Vagina (tissue), 2 donors: Measurements from ENCODE around the gene ZAR1L. TPM values are rescaled to one million over a fixed set of nuclear protein-coding genes. Genes with fewer than 3 reads are reported as not detected.

Experiments
- DNase-seq, 2 donors: peaks; one replicate each; pipeline ENCODE4 v3.0.0-alpha.2; 2017; ENCODE audit errors: extremely low spot score in 2 of 2
- H3K27ac ChIP-seq: fragments of 200-600 bp; sonication (generic); one replicate; pipeline ENCODE4 v1.5.1; 2019
- H3K27me3 ChIP-seq: fragments of 200-600 bp; sonication (generic); one replicate; pipeline ENCODE4 v1.5.1; 2019
- H3K36me3 ChIP-seq, 2 donors: fragments of 200-600 bp; sonication (generic); one replicate each; pipeline ENCODE4 v1.5.1; 2017 to 2019
- H3K4me1 ChIP-seq: fragments of 200-600 bp; sonication (generic); one replicate; pipeline ENCODE4 v1.5.1; 2019
- H3K4me3 ChIP-seq, 2 donors: fragments of 200-600 bp; sonication (generic); 1 replicate in 1 of 2; 2 replicates in 1 of 2; pipeline ENCODE4 v1.5.1; 2016 to 2019
- H3K9me3 ChIP-seq: fragments of 200-600 bp; sonication (generic); one replicate; pipeline ENCODE4 v1.5.1; 2019
- CTCF ChIP-seq, 3 experiments: fragments of 450-650 bp in 2 of 3; fragments of 200-600 bp in 1 of 3; sonication (generic) in 1 of 3; IDR thresholded peaks; one replicate each; pipeline ENCODE4 v1.5.1; 2017 to 2019; ENCODE audit warnings: antibody characterized with exemption in 3 of 3, mild to moderate bottlenecking in 2 of 3, moderate library complexity in 2 of 3
- POLR2A ChIP-seq, 2 donors: fragments of 450-650 bp; IDR thresholded peaks; one replicate each; pipeline ENCODE4 v1.6.1; 2017; ENCODE audit warnings: antibody characterized with exemption in 2 of 2, mild to moderate bottlenecking in 2 of 2, moderate library complexity in 2 of 2
- POLR2AphosphoS5 ChIP-seq, 2 donors: sonication (generic); formaldehyde crosslinking; IDR thresholded peaks; one replicate each; pipeline ENCODE4 v1.9.0; 2017; ENCODE audit warnings: antibody characterized with exemption in 2 of 2, mild to moderate bottlenecking in 2 of 2, low read depth in 1 of 2; ENCODE audit not compliant: insufficient read depth in 1 of 2
- intact Hi-C: fragments of 100-400 bp; cut with DNase I; formaldehyde crosslinking; loops from one replicate; pipeline ENCODE4 v1.15.1; 2023
- total RNA-seq: library from RNA; depleted of rRNA; stranded (reverse); fragments of >200 nt; gene quantifications from one replicate; pipeline ENCODE4 v1.2.3, GENCODE V29; 2016

ZAR1L gene
- total RNA-seq, 1 donor from 2014 or later = not detected

- Histone ChIP-seq H3K36me3 (no peaks in the 10 kb centered on the region), H3K9me3 (no peaks in the 10 kb centered on the region), H3K27me3 (no peaks in the 10 kb centered on the region), H3K27ac (no peak overlapping the region), H3K4me3 (no peak overlapping the region), H3K4me1 (no peaks in the 10 kb centered on the region)
- DNase-seq = no peak
- intact Hi-C loops = no loop called here
- TF ChIP-seq CTCF (IDR thresholded peaks at IDR 0.05) (no peak), POLR2A (IDR thresholded peaks at IDR 0.05) (no peak), POLR2AphosphoS5 (IDR thresholded peaks at IDR 0.05; ENCODE audit: insufficient read depth in 1 of 2, low read depth in 1 of 2) (no peak)
Measured at GRCh38 chr13:32302461-32302860, 12.7 kb downstream of the ZAR1L start.

- intact Hi-C loops = no loop called here
- H3K36me3 ChIP-seq = no peaks in the 10 kb centered on the region
- H3K4me1 ChIP-seq = no peaks in the 10 kb centered on the region
- H3K27me3 ChIP-seq = no peaks in the 10 kb centered on the region
- no peak for TF ChIP-seq POLR2A (IDR thresholded peaks at IDR 0.05)
- TF ChIP-seq CTCF (IDR thresholded peaks at IDR 0.05) = no peak
- no peak for TF ChIP-seq POLR2AphosphoS5 (IDR thresholded peaks at IDR 0.05; ENCODE audit: insufficient read depth in 1 of 2, low read depth in 1 of 2)
- H3K9me3 ChIP-seq = no peaks in the 10 kb centered on the region
- no peak overlapping the region for H3K27ac ChIP-seq
- DNase-seq = no peak
- H3K4me3 ChIP-seq = no peak overlapping the region
Measured at GRCh38 chr13:32300920-32301319, 14.2 kb downstream of the ZAR1L start.

GRCh38 chr13:32300406-32300805 is 14.8 kb downstream of the ZAR1L start:
- no peak for TF ChIP-seq POLR2AphosphoS5 (IDR thresholded peaks at IDR 0.05; ENCODE audit: insufficient read depth in 1 of 2, low read depth in 1 of 2)
- TF ChIP-seq POLR2A (IDR thresholded peaks at IDR 0.05) = no peak
- no peak for TF ChIP-seq CTCF (IDR thresholded peaks at IDR 0.05)
- H3K27me3 ChIP-seq = no peaks in the 10 kb centered on the region
- no peak for DNase-seq
- intact Hi-C loops = no loop called here
- H3K4me3 ChIP-seq = no peak overlapping the region
- no peaks in the 10 kb centered on the region for H3K9me3 ChIP-seq
- no peaks in the 10 kb centered on the region for H3K36me3 ChIP-seq
- no peak overlapping the region for H3K27ac ChIP-seq
- no peaks in the 10 kb centered on the region for H3K4me1 ChIP-seq

GRCh38 chr13:32299893-32300292 is 15.3 kb downstream of the ZAR1L start:
- Histone ChIP-seq H3K4me3 (no peak overlapping the region), H3K9me3 (no peaks in the 10 kb centered on the region), H3K27me3 (no peaks in the 10 kb centered on the region), H3K27ac (no peak overlapping the region), H3K36me3 (no peaks in the 10 kb centered on the region), H3K4me1 (no peaks in the 10 kb centered on the region)
- no peak for TF ChIP-seq CTCF (IDR thresholded peaks at IDR 0.05)
- no peak for TF ChIP-seq POLR2AphosphoS5 (IDR thresholded peaks at IDR 0.05; ENCODE audit: insufficient read depth in 1 of 2, low read depth in 1 of 2)
- TF ChIP-seq POLR2A (IDR thresholded peaks at IDR 0.05) = no peak
- no peak for DNase-seq
- intact Hi-C loops = no loop called here

GRCh38 chr13:32298695-32299094 is 16.5 kb downstream of the ZAR1L start:
- no peaks in the 10 kb centered on the region for H3K9me3 ChIP-seq
- H3K4me3 ChIP-seq = no peak overlapping the region
- intact Hi-C loops = no loop called here
- TF ChIP-seq POLR2AphosphoS5 (IDR thresholded peaks at IDR 0.05; ENCODE audit: insufficient read depth in 1 of 2, low read depth in 1 of 2) = no peak
- no peak for TF ChIP-seq CTCF (IDR thresholded peaks at IDR 0.05)
- H3K4me1 ChIP-seq = no peaks in the 10 kb centered on the region
- DNase-seq = no peak
- H3K27me3 ChIP-seq = no peaks in the 10 kb centered on the region
- H3K27ac ChIP-seq = no peak overlapping the region
- no peaks in the 10 kb centered on the region for H3K36me3 ChIP-seq
